H1 (cell line): Measurements from ENCODE around the gene GALNT12. TPM values are rescaled to one million over a fixed set of nuclear protein-coding genes. Genes with fewer than 3 reads are reported as not detected.

ENCODE experiments used
- CTCF ChIA-PET: fragments of 300-600 bp; sonication (Branson Sonifier 250); formaldehyde crosslinking; loops from one replicate; lab custom pipeline; 2021; ENCODE audit not compliant: partially characterized antibody; lab: Charles Lee
- POLR2A ChIA-PET: fragments of 300-600 bp; sonication (Branson Sonifier 250); formaldehyde crosslinking; loops from one replicate; lab custom pipeline; 2021; ENCODE audit warnings: inconsistent platforms; ENCODE audit not compliant: partially characterized antibody; lab: Charles Lee
- DNase-seq, 2 experiments: peaks; one replicate each; pipeline versions ENCODE4 v3.0.0 to v3.0.0-alpha.2; 2010 to 2022; ENCODE audit warnings: low spot score in 2 of 2, low read depth in 1 of 2, mixed read lengths in 1 of 2
- FAIRE-seq: peaks from 2 replicates; lab custom pipeline; 2011; peaks lifted over from hg19 to GRCh38; lab: Jason Lieb, UNC
- H2AFZ ChIP-seq: 2 replicates; pipeline ENCODE4 v1.8.1; 2012; ENCODE audit warnings: low read length, inconsistent platforms
- H2AK5ac ChIP-seq: 2 replicates; pipeline ENCODE4 v1.6.1; 2013; ENCODE audit warnings: low read depth, low read length
- H2BK120ac ChIP-seq: replicated peaks from 2 replicates; pipeline ENCODE3; 2013; ENCODE audit warnings: low read depth, low read length, inconsistent platforms
- H2BK12ac ChIP-seq: 2 replicates; pipeline ENCODE4 v1.6.1; 2013; ENCODE audit warnings: low read depth, low read length
- H2BK15ac ChIP-seq: 2 replicates; pipeline ENCODE4 v1.6.1; 2013; ENCODE audit warnings: low read length
- H2BK20ac ChIP-seq: 2 replicates; pipeline ENCODE4 v1.6.1; 2013; ENCODE audit warnings: low read length
- H2BK5ac ChIP-seq: 2 replicates; pipeline ENCODE4 v1.6.1; 2013; ENCODE audit warnings: low read depth, low read length
- H3K14ac ChIP-seq: 2 replicates; pipeline ENCODE4 v1.6.1; 2013; ENCODE audit warnings: inconsistent platforms; ENCODE audit not compliant: insufficient read length
- H3K18ac ChIP-seq: 2 replicates; pipeline ENCODE4 v1.6.1; 2013; ENCODE audit warnings: low read length; ENCODE audit errors: extremely low read depth
- H3K23ac ChIP-seq: 2 replicates; pipeline ENCODE4 v1.6.1; 2013; ENCODE audit warnings: inconsistent platforms; ENCODE audit not compliant: insufficient read length
- H3K23me2 ChIP-seq: 2 replicates; pipeline ENCODE4 v1.6.1; 2013; ENCODE audit warnings: low read depth, low read length
- H3K27ac ChIP-seq: 2 replicates; pipeline ENCODE4 v1.6.1; 2011; ENCODE audit warnings: low read depth, low read length, inconsistent platforms
- H3K27me3 ChIP-seq, 4 experiments: replicated peaks in 1 of 4; 1 replicate in 1 of 4; 2 replicates in 3 of 4; pipeline versions ENCODE4 v1.6.1 to v1.8.1; 2011 to 2013; ENCODE audit warnings: low read length in 3 of 4, mild to moderate bottlenecking in 3 of 4, inconsistent platforms in 2 of 4, mixed read lengths in 2 of 4, moderate library complexity in 1 of 4; ENCODE audit not compliant: control insufficient read depth in 3 of 4, insufficient read depth in 3 of 4; ENCODE audit errors: extremely low read depth in 1 of 4
- H3K36me3 ChIP-seq, 4 experiments: 2 replicates each; pipeline versions ENCODE4 v1.6.1 to v1.8.1; 2011 to 2013; ENCODE audit warnings: mild to moderate bottlenecking in 4 of 4, low read length in 3 of 4, moderate library complexity in 2 of 4, control low read depth in 1 of 4, inconsistent platforms in 1 of 4; ENCODE audit not compliant: insufficient read depth in 4 of 4, control insufficient read depth in 2 of 4
- H3K4ac ChIP-seq: replicated peaks from 2 replicates; pipeline ENCODE3; 2013; ENCODE audit warnings: low read length, low read depth, mixed read lengths, inconsistent platforms; ENCODE audit not compliant: insufficient read length
- H3K4me1 ChIP-seq, 4 experiments: replicated peaks in 1 of 4; 1 replicate in 1 of 4; 2 replicates in 3 of 4; pipeline versions ENCODE4 v1.6.1 to v1.8.1; 2011 to 2013; ENCODE audit warnings: low read length in 3 of 4, inconsistent platforms in 2 of 4, mixed read lengths in 1 of 4; ENCODE audit not compliant: insufficient read depth in 4 of 4, control insufficient read depth in 3 of 4
- H3K4me2 ChIP-seq, 2 experiments: 2 replicates each; pipeline versions ENCODE4 v1.6.1 to v1.8.1; 2011 to 2013; ENCODE audit warnings: low read depth in 2 of 2, low read length in 2 of 2, control low read depth in 1 of 2, inconsistent platforms in 1 of 2, mild to moderate bottlenecking in 1 of 2; ENCODE audit not compliant: insufficient read depth in 1 of 2
- H3K4me3 ChIP-seq, 4 experiments: fragments of 200-600, 300-600 bp in 1 of 4; sonication (generic), shearing (Covaris generic), sonication (Bioruptor Twin) in 1 of 4; 2 replicates each; pipeline versions ENCODE4 v1.5.1 to v1.8.1; 2011 to 2016; ENCODE audit warnings: low read length in 4 of 4, low read depth in 3 of 4, control low read depth in 2 of 4, inconsistent platforms in 2 of 4, mild to moderate bottlenecking in 2 of 4, mixed read lengths in 1 of 4, moderate library complexity in 1 of 4; ENCODE audit not compliant: insufficient read depth in 2 of 4; ENCODE audit errors: extremely low read depth in 1 of 4
- H3K56ac ChIP-seq: replicated peaks from 2 replicates; pipeline ENCODE3; 2013; ENCODE audit warnings: low read depth, mild to moderate bottlenecking, mixed read lengths, low read length, inconsistent platforms; ENCODE audit not compliant: insufficient read length
- H3K79me1 ChIP-seq: 2 replicates; pipeline ENCODE4 v1.6.1; 2013; ENCODE audit warnings: low read depth, low read length, control low read depth
- H3K79me2 ChIP-seq, 2 experiments: 2 replicates each; pipeline versions ENCODE4 v1.6.1 to v1.8.1; 2012 to 2013; ENCODE audit warnings: low read length in 2 of 2, mild to moderate bottlenecking in 2 of 2, inconsistent platforms in 1 of 2; ENCODE audit not compliant: insufficient read depth in 2 of 2, control insufficient read depth in 1 of 2
- H3K9ac ChIP-seq, 4 experiments: replicated peaks in 1 of 4; 1 replicate in 1 of 4; 2 replicates in 3 of 4; pipeline versions ENCODE4 v1.6.1 to v1.8.1; 2011 to 2013; ENCODE audit warnings: low read depth in 3 of 4, low read length in 3 of 4, control low read depth in 2 of 4, mild to moderate bottlenecking in 2 of 4, moderate library complexity in 2 of 4, inconsistent platforms in 1 of 4; ENCODE audit errors: extremely low read depth in 1 of 4
- H3K9me3 ChIP-seq, 2 experiments: 2 replicates each; pipeline versions ENCODE4 v1.6.1 to v1.8.1; 2012 to 2013; ENCODE audit warnings: mild to moderate bottlenecking in 2 of 2, moderate library complexity in 2 of 2, control low read depth in 1 of 2, inconsistent platforms in 1 of 2, low read depth in 1 of 2, low read length in 1 of 2, mixed read lengths in 1 of 2; ENCODE audit not compliant: insufficient read depth in 2 of 2
- H4K20me1 ChIP-seq, 2 experiments: replicated peaks in 1 of 2; 2 replicates each; pipeline versions ENCODE3 to v1.8.1; 2011 to 2013; ENCODE audit warnings: inconsistent platforms in 2 of 2, low read length in 2 of 2, mild to moderate bottlenecking in 1 of 2; ENCODE audit not compliant: insufficient read depth in 2 of 2, control insufficient read depth in 1 of 2
- H4K5ac ChIP-seq: 2 replicates; pipeline ENCODE4 v1.6.1; 2013; ENCODE audit warnings: low read length, low read depth, mixed read lengths, inconsistent platforms; ENCODE audit not compliant: insufficient read length
- H4K8ac ChIP-seq: 2 replicates; pipeline ENCODE4 v1.8.0; 2013; ENCODE audit warnings: mild to moderate bottlenecking, moderate library complexity, low read length, inconsistent platforms; ENCODE audit not compliant: insufficient read depth; ENCODE audit errors: extremely low read depth
- H4K91ac ChIP-seq: replicated peaks from 2 replicates; pipeline ENCODE3; 2013; ENCODE audit warnings: low read length, mixed read lengths, inconsistent platforms; ENCODE audit not compliant: insufficient read length
- CREB1 ChIP-seq: IDR thresholded peaks from 2 replicates; pipeline ENCODE4 v1.6.1; 2012; ENCODE audit warnings: inconsistent platforms
- WGBS, 2 experiments: shearing (Covaris generic) in 1 of 2; methylation state at CpG; one replicate each; pipeline versions ENCODE4 v1.1.6 to v1.1.7; 2013 to 2015; ENCODE audit warnings: low lambda C conversion rate in 2 of 2, mixed read lengths in 2 of 2, inconsistent platforms in 1 of 2, low coverage in 1 of 2, missing lambda C conversion rate in 1 of 2; ENCODE audit not compliant: insufficient replicate concordance in 2 of 2, insufficient coverage in 1 of 2, insufficient read length in 1 of 2; ENCODE audit errors: extremely low coverage in 1 of 2, missing lambda C conversion rate in 1 of 2; 5-methylcytosine and 5-hydroxymethylcytosine counted together
- polyA plus RNA-seq, 7 experiments: library from polyadenylated mRNA; depleted of rRNA in 3 of 7; stranded (reverse) in 5 of 7; unstranded in 2 of 7; fragments of >200 nt in 5 of 7; fragments of 200-250 nt in 2 of 7; gene quantifications; 1 replicate in 5 of 7; 2 replicates in 1 of 7; 4 replicates in 1 of 7; pipeline versions ENCODE4 v1.2.1 to v1.2.3, GENCODE V29; 2011 to 2013; ENCODE audit warnings: missing spikeins in 2 of 7, mixed read lengths in 2 of 7
- total RNA-seq: library from RNA; stranded (reverse); fragmentation: NEBNext Ultra II Directional; extraction: Animal tissue kit (Norgen Biotek cat#: 25700); gene quantifications from 2 replicates; pipeline ENCODE4 v1.2.1, GENCODE V29; 2021

The GALNT12 gene
- total and polyA plus RNA-seq, 2 of the 8 experiments (the other 6 are each of a cell fraction or from before 2014, with no cell fraction given), result 16.2 to 19.6 TPM

DNA sequence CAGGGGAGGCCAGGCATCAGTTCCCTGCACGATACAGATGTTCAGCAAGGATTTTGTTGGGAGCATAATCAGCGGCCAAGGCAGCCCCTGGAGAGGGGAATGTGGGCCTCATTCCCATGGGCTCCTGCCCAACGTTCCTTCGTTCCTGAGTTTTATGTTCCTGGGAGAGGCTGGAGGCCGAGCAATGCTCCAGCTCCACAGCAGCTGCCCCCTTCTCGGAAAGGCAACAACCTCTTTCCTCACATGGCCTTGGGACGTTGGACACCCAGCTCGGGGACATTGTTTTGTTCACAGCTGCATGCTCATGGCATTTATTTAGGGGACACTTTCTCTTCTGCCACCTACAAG is 72.5 kb downstream of the GALNT12 start:
- Histone ChIP-seq H3K79me2 (no peaks in the 10 kb centered on the region), H4K20me1 (no peaks in the 10 kb centered on the region), H2BK120ac (no peak overlapping the region), H3K9me3 (no peaks in the 10 kb centered on the region), H3K79me1 (no peaks in the 10 kb centered on the region), H3K23ac (no peak overlapping the region), H2BK12ac (no peak overlapping the region), H4K91ac (no peak overlapping the region), H3K27ac (no peak overlapping the region), H3K4me1 (no peaks in the 10 kb centered on the region), H2BK5ac (no peak overlapping the region), H3K36me3 (no peaks in the 10 kb centered on the region), H2AFZ (no peak overlapping the region), H3K56ac (no peak overlapping the region), H3K18ac (no peak overlapping the region), H3K14ac (no peak overlapping the region), H3K9ac (no peak overlapping the region), H2BK20ac (no peak overlapping the region), H3K4me2 (no peak overlapping the region), H4K5ac (no peak overlapping the region), H3K4ac (no peak overlapping the region), H2BK15ac (no peak overlapping the region), H3K4me3 (no peak overlapping the region), H2AK5ac (no peak overlapping the region), H4K8ac (no peak overlapping the region), H3K27me3 (no peaks in the 10 kb centered on the region), H3K23me2 (peaks cover 1% of the 10 kb centered on the region; the same call in 1 of the 2 replicates)
- WGBS, 2 experiments, result 89% methylated on average over 8 of the region's 8 CpGs; no CpG with 5 or more reads in 1 of the 2 experiments
- POLR2A ChIA-PET, result no interaction called here
- DNase-seq, result no peak
- CTCF ChIA-PET, result interaction anchor here (1.0 kb wide), 1 partner anchor 39 kb away, joined by 3 read pairs; no protein-coding TSS in a partner anchor
- FAIRE-seq, result no peak
- TF ChIP-seq CREB1, result no peak
